ENCODE measurements around the gene STOML1. TPM values are rescaled to one million over a fixed set of nuclear protein-coding genes. Genes with fewer than 3 reads are reported as not detected.

Gene STOML1
- total RNA-seq, 4 donors from 2014 or later, result 0.75 to 14.6 (median 4.5) TPM

GRCh38 chr15:73931441-73931840, 60.7 kb downstream of the STOML1 start:
- H3K36me3 ChIP-seq, result no peaks in the 10 kb centered on the region
- 52% methylated on average over 2 of the region's 2 CpGs; no CpG with 5 or more reads in 1 of the 2 donors for WGBS, 2 donors (ENCODE audit: low coverage in 1 of 2)
- no peak overlapping the region for H3K27ac ChIP-seq
- intact Hi-C loops (cut with DNase I; ENCODE audit: low total_unique reads), result no loop called here
- in situ Hi-C loops (cut with MboI; ENCODE audit: low pct_ligation_motif_present in 1 of 4, low pct_unique_long_range_greater_than_20kb in 1 of 4, low sequenced_read_pairs in 3 of 4), result loop anchor here in 1 of 4 donors (25.0 kb wide), 1 partner anchor 381 kb away; no protein-coding TSS in a partner anchor
- peaks cover 3 to 41% (median 23%) of the 10 kb centered on the region in 4 donors for H3K4me1 ChIP-seq
- no peak for DNase-seq
- TF ChIP-seq EP300 (IDR thresholded peaks at IDR 0.05; ENCODE audit: low read depth) (no peak), CTCF (IDR thresholded peaks at IDR 0.05) (no peak), POLR2AphosphoS5 (IDR thresholded peaks at IDR 0.05) (no peak), POLR2A (IDR thresholded peaks at IDR 0.05) (no peak)
- H3K9me3 ChIP-seq, result no peaks in the 10 kb centered on the region
- peaks cover 8% of the 10 kb centered on the region for H3K27me3 ChIP-seq
- H3K4me3 ChIP-seq, result no peak overlapping the region

- peaks cover 7 to 42% (median 26%) of the 10 kb centered on the region in 4 donors for H3K4me1 ChIP-seq
- no peaks in the 10 kb centered on the region for H3K36me3 ChIP-seq
- H3K27ac ChIP-seq, result peak overlapping the region in 1 of 4 donors; percentile 10
- intact Hi-C loops (cut with DNase I; ENCODE audit: low total_unique reads) (no loop called here), in situ Hi-C loops (cut with MboI; ENCODE audit: low pct_ligation_motif_present in 1 of 4, low pct_unique_long_range_greater_than_20kb in 1 of 4, low sequenced_read_pairs in 3 of 4) (loop anchor here in 1 of 4 donors (25.0 kb wide), 1 partner anchor 381 kb away; no protein-coding TSS in a partner anchor)
- 68 to 70% methylated on average over 2 to 7 of the region's 7 CpGs for WGBS, 2 donors (ENCODE audit: low coverage in 1 of 2)
- no peaks in the 10 kb centered on the region for H3K9me3 ChIP-seq
- no peak for DNase-seq
- H3K4me3 ChIP-seq, result no peak overlapping the region
- peaks cover 10% of the 10 kb centered on the region for H3K27me3 ChIP-seq
- no peak for TF ChIP-seq POLR2A (IDR thresholded peaks at IDR 0.05)
- no peak for TF ChIP-seq CTCF (IDR thresholded peaks at IDR 0.05)
- no peak for TF ChIP-seq POLR2AphosphoS5 (IDR thresholded peaks at IDR 0.05)
- no peak for TF ChIP-seq EP300 (IDR thresholded peaks at IDR 0.05; ENCODE audit: low read depth)
These were observed 61.3 kb downstream of the STOML1 start for GRCh38 chr15:73930790-73931281.

- DNase-seq, result no peak
- H3K4me3 ChIP-seq, result no peak overlapping the region
These were observed 61.7 kb downstream of the STOML1 start for GRCh38 chr15:73930371-73930770.

More at GRCh38 chr15:73930371-73930770, 61.7 kb downstream of the STOML1 start:
- intact Hi-C loops (cut with DNase I; ENCODE audit: low total_unique reads), result no loop called here
- Histone ChIP-seq H3K4me1 (peaks cover 7 to 47% (median 30%) of the 10 kb centered on the region in 4 donors), H3K27ac (peak overlapping the region in 2 of 4 donors; percentile 10 to 20), H3K36me3 (no peaks in the 10 kb centered on the region), H3K9me3 (no peaks in the 10 kb centered on the region), H3K27me3 (peaks cover 10% of the 10 kb centered on the region)
- TF ChIP-seq POLR2A (IDR thresholded peaks at IDR 0.05), result no peak
- TF ChIP-seq EP300 (IDR thresholded peaks at IDR 0.05; ENCODE audit: low read depth), result no peak
- no peak for TF ChIP-seq POLR2AphosphoS5 (IDR thresholded peaks at IDR 0.05)
- TF ChIP-seq CTCF (IDR thresholded peaks at IDR 0.05), result no peak
- in situ Hi-C loops (cut with MboI; ENCODE audit: low pct_ligation_motif_present in 1 of 4, low pct_unique_long_range_greater_than_20kb in 1 of 4, low sequenced_read_pairs in 3 of 4), result loop anchor here in 1 of 4 donors (25.0 kb wide), 1 partner anchor 382 kb away; no protein-coding TSS in a partner anchor
- WGBS, 2 donors (ENCODE audit: low coverage in 1 of 2), result 70% methylated on average over 8 of the region's 8 CpGs; no CpG with 5 or more reads in 1 of the 2 donors
